IPS-18a (cell line): ENCODE data around the gene LCN10.

ENCODE experiments used
- H3K27ac ChIP-seq: one replicate; pipeline ENCODE4 v1.5.1; 2013; ENCODE audit warnings: low read length
- H3K27me3 ChIP-seq: one replicate; pipeline ENCODE4 v1.6.1; 2013; ENCODE audit warnings: mild to moderate bottlenecking, low read length; ENCODE audit not compliant: control insufficient read depth, insufficient read depth
- H3K36me3 ChIP-seq: one replicate; pipeline ENCODE4 v1.6.1; 2013; ENCODE audit warnings: low read depth, low read length; ENCODE audit not compliant: control insufficient read depth
- H3K4me1 ChIP-seq: one replicate; pipeline ENCODE4 v1.6.1; 2013; ENCODE audit warnings: low read depth, low read length; ENCODE audit not compliant: control insufficient read depth
- H3K4me3 ChIP-seq: one replicate; pipeline ENCODE4 v1.5.1; 2013; ENCODE audit warnings: low read length
- H3K9ac ChIP-seq: one replicate; pipeline ENCODE4 v1.6.1; 2013; ENCODE audit warnings: mild to moderate bottlenecking, low read length, moderate library complexity
- H3K9me3 ChIP-seq: one replicate; pipeline ENCODE4 v1.6.1; 2013; ENCODE audit warnings: low read depth, low read length; ENCODE audit not compliant: control insufficient read depth

The LCN10 gene

DNA sequence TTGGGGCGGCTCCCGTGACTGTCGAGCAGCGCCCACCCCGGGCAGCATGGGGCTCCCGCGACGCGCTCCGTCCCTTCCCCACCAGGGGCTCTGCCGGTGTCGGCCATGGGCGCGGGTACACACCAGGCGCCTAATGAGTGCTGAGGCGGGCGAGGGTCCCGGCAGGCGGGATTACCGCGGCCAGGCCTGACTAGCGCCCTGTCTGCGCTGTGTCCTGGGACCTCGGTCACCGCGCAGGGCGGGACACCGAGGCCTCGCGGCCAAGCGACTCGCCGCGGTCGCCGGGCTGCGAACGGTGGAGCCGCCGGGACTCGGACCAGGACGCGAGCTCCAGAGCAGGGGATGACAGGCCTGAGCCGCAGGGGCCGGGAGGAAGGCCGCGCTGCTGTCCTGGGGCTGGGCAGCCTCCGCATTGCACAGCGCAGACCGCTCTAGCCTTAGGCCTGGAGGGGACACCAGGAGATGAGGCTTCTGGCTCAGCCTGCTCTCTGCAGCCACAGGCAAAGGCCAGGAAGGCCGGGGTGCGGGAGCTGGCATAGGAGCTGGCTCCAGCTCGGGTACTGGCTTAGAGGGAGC lies 14.1 kb downstream of the LCN10 start:
- H3K4me1 ChIP-seq, result peaks cover 11% of the 10 kb centered on the region
- no peaks in the 10 kb centered on the region for H3K9me3 ChIP-seq
- H3K4me3 ChIP-seq, result peak overlapping the region; percentile 94
- H3K9ac ChIP-seq, result peak overlapping the region; percentile 58
- H3K36me3 ChIP-seq, result peaks cover 27% of the 10 kb centered on the region
- H3K27me3 ChIP-seq, result peaks cover 11% of the 10 kb centered on the region
- no peak overlapping the region for H3K27ac ChIP-seq

DNA sequence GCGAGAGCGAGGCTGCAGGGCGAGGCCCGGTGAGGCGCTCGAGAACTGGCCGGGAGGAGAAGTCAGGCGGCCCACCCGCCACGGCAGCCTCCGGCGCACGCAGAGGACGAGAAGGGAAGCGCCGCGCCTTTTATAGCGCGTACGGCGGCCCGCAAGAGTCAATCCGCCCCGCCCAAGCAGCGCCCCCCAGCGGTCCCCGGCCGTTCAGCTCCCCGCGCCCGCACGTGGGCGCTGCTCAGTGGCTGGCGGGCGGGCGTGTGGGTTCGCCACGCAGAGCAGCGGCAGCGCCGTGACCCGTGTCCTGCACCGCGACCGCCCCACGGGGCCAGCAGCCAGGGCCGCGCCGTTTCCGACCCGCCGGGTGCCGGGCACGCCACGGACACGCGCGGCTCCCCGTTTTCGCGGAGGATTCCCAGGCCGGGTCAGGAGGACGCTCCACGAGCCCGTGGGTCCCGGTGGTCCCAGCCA lies 14.6 kb downstream of the LCN10 start:
- H3K9ac ChIP-seq, result peak overlapping the region; percentile 91
- peak overlapping the region; percentile 94 for H3K4me3 ChIP-seq

DNA sequence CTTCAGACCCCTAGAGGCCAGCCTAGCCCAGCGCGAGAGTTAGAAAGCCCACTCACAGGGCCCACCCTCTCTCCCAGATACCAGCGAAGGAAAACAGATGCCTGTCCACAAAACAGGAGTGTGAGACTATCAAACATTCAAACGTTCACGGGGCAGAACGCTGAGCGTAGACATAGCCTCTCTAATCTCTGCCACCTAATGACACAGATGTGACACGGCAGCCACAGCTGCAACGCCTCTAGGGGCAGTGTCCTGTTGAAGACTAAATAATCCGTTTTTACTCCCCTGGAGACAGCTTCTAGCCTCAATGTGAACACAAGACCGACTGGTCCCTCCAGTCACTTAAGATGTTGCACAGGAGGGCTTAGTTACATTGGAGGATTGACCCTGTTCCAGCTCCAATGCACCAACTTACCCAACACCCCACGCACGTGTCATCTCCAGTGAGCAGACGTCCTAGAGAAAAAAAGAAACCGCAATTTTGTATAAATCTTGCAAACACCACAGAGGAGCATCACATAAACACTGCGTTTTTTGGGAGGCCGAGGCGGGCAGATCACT lies 16.0 kb downstream of the LCN10 start:
- peaks cover 11% of the 10 kb centered on the region for H3K27me3 ChIP-seq
- H3K27ac ChIP-seq, result no peak overlapping the region
- H3K4me3 ChIP-seq, result peak overlapping the region; percentile 94
- H3K9ac ChIP-seq, result peak overlapping the region; percentile 91
- H3K36me3 ChIP-seq, result peaks cover 28% of the 10 kb centered on the region
- H3K9me3 ChIP-seq, result no peaks in the 10 kb centered on the region
- peaks cover 11% of the 10 kb centered on the region for H3K4me1 ChIP-seq

More for the DNA sequence above, 14.6 kb downstream of the LCN10 start:
- Histone ChIP-seq H3K4me1 (peaks cover 11% of the 10 kb centered on the region), H3K36me3 (peaks cover 28% of the 10 kb centered on the region), H3K27ac (no peak overlapping the region), H3K27me3 (peaks cover 11% of the 10 kb centered on the region), H3K9me3 (no peaks in the 10 kb centered on the region)

DNA sequence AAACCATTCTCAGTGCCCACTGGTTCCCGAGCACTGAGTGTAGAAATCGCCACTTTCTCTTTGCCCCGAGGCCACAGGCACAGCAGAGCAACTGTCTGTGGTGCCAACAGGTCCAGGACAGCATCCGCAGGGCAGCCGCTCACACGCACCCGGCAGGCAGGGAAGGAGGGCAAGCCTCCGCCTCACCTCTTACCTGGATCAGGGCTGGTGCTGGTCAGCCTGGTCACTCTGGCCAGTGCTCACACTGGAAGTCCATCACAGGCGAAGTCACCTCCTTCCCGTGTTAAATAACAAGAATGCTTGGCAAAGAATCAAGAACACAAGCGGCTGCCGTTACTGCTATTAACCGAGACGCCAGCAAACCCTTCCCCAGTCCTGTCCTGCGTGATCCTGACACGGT lies 16.6 kb downstream of the LCN10 start:
- Histone ChIP-seq H3K36me3 (peaks cover 28% of the 10 kb centered on the region), H3K4me1 (peaks cover 11% of the 10 kb centered on the region), H3K27ac (no peak overlapping the region), H3K9ac (no peak overlapping the region), H3K4me3 (peak overlapping the region; percentile 94), H3K27me3 (peaks cover 11% of the 10 kb centered on the region), H3K9me3 (no peaks in the 10 kb centered on the region)

DNA sequence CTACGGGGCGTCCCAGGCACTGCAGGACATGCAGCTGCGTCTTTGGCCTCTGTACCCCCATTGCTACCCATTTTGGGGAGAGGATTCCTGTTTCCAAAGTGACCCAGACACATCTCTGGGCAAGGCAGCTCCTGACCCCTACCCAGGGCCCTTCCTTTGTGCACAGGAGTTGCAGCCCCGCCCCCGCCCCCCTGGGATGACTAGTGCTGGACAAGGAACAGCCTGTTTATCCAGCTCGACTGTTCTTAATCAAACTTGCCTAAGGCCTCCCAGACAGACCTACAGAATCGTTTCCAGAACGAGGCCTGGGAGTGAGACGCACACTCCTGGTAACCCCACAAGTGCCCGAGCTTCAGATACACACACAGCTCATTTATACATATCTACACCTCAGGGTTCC lies 17.1 kb downstream of the LCN10 start:
- Histone ChIP-seq H3K9ac (no peak overlapping the region), H3K4me3 (peak overlapping the region; percentile 94), H3K9me3 (no peaks in the 10 kb centered on the region), H3K27ac (no peak overlapping the region), H3K4me1 (peaks cover 11% of the 10 kb centered on the region), H3K36me3 (peaks cover 28% of the 10 kb centered on the region), H3K27me3 (peaks cover 11% of the 10 kb centered on the region)

DNA sequence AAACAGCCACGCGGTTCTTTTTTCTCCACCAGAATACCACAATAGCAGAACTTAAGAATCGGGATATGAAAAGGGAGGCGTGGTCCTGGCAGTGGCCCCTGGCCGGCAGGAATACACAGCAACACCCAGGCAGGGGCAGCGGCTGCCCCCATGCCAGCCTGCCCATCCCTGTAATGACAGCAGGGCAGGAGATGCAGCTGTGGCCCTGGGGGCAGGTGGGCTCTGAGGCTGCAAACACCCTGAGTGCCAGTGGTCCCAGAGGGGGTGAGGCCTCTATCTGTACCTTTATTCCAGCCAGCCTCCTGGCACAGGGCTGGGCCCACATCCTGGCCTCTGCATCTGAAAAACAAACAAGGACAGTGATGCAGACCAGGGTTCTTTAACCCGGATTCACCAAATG lies 18.0 kb downstream of the LCN10 start:
- H3K27ac ChIP-seq, result no peak overlapping the region
- peaks cover 11% of the 10 kb centered on the region for H3K27me3 ChIP-seq
- no peak overlapping the region for H3K4me3 ChIP-seq
- H3K4me1 ChIP-seq, result peaks cover 17% of the 10 kb centered on the region
- no peak overlapping the region for H3K9ac ChIP-seq
- no peaks in the 10 kb centered on the region for H3K9me3 ChIP-seq
- peaks cover 28% of the 10 kb centered on the region for H3K36me3 ChIP-seq

DNA sequence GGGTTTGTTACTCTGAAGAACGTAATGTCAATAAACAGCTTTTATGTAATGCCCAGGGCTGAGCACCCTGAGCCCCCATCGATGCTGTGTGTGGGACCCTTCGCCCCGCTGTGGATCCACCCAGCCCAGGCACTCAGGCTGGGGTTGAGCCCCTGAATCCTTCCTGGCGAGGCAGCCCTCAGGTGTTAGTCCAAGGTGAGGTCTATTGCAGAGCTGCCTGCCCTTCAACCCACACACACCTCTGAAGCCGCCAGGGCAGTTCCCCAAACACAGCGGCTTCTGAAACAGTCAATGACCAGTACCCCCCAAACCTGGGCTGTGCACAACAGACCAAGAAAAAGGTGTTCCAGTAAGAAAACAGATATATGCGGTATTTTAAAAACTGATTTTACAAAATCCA lies 18.8 kb downstream of the LCN10 start:
- no peak overlapping the region for H3K27ac ChIP-seq
- no peak overlapping the region for H3K4me3 ChIP-seq
- peaks cover 3% of the 10 kb centered on the region for H3K27me3 ChIP-seq
- peaks cover 28% of the 10 kb centered on the region for H3K36me3 ChIP-seq
- H3K9ac ChIP-seq, result no peak overlapping the region
- H3K9me3 ChIP-seq, result no peaks in the 10 kb centered on the region
- peaks cover 17% of the 10 kb centered on the region for H3K4me1 ChIP-seq

DNA sequence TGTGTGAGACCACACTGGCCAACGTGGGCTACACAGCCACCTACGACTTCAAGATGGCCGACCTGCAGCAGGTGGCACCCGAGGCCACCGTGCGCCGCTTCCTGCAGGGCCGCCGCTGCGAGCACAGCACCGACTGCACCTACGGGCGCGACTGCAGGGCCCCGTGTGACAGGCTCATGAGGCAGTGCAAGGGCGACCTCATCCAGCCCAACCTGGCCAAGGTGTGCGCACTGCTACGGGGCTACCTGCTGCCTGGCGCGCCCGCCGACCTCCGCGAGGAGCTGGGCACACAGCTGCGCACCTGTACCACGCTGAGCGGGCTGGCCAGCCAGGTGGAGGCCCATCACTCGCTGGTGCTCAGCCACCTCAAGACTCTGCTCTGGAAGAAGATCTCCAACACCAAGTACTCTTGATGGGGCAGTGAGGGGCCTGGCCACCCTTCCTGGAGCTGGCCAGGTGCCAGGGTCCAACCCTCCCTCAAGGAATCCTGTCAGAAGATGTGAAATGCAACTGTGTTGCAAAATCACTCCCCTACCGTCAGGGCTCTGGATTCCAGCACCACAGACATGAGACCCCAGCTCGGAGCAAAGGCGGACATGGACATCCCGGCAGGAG lies 19.3 kb downstream of the LCN10 start:
- no peak overlapping the region for H3K4me3 ChIP-seq
- H3K36me3 ChIP-seq, result peaks cover 28% of the 10 kb centered on the region
- no peaks in the 10 kb centered on the region for H3K27me3 ChIP-seq
- peaks cover 17% of the 10 kb centered on the region for H3K4me1 ChIP-seq
- no peak overlapping the region for H3K9ac ChIP-seq
- H3K27ac ChIP-seq, result no peak overlapping the region
- no peaks in the 10 kb centered on the region for H3K9me3 ChIP-seq

DNA sequence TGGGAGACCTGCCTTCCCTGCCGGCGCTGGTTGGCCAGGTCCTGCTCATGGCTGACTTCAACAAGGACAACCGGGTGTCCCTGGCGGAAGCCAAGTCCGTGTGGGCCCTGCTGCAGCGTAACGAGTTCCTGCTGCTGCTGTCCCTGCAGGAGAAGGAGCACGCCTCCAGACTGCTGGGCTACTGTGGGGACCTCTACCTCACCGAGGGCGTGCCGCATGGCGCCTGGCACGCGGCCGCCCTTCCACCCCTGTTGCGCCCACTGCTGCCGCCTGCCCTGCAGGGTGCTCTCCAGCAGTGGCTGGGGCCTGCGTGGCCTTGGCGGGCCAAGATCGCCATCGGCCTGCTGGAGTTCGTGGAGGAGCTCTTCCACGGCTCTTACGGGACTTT lies 19.8 kb downstream of the LCN10 start:
- Histone ChIP-seq H3K4me3 (no peak overlapping the region), H3K9me3 (no peaks in the 10 kb centered on the region), H3K27ac (no peak overlapping the region), H3K9ac (no peak overlapping the region), H3K27me3 (no peaks in the 10 kb centered on the region), H3K4me1 (peaks cover 17% of the 10 kb centered on the region), H3K36me3 (peaks cover 28% of the 10 kb centered on the region)

DNA sequence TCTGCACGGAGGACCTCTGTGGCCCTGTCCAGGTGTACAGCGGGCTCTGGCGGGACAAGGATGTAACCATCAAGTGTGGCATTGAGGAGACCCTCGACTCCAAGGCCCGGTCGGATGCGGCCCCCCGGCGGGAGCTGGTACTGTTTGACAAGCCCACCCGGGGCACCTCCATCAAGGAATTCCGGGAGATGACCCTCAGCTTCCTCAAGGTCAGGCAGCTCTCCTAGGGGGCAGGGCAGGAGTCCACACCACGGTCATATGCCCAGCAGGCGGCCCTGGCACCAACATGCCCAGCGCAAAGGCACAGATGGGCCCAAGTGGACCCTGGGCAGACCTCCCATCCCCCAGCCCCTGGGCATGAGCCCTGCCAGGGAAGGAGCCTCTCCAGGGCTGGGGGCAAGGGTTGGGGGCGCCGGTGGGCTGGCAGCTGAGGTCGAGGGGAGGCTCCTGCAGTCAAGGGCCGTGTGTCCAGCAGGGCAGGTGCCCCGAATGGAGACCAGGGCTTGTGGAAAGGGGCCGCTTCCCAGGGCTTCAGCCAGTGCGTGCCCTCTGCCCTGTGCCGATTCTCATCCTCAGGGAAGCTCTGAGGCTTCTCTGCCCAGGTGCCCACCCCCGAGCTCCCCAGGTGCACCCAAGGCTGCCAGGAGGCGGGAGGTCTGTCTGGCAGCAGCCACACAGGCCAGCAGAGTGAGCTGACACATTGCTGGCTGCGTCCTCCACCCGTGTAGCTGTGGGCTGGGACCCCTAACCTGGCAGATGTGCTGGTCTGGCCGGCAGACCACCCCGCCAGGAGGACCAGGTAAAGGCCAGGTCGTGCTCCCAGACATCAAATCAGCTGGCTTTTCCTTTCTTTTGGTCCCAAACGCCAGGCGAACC lies 20.4 kb downstream of the LCN10 start:
- peaks cover 28% of the 10 kb centered on the region for H3K36me3 ChIP-seq
- H3K4me1 ChIP-seq, result peaks cover 17% of the 10 kb centered on the region
- no peak overlapping the region for H3K9ac ChIP-seq
- no peak overlapping the region for H3K27ac ChIP-seq
- H3K4me3 ChIP-seq, result no peak overlapping the region
- H3K27me3 ChIP-seq, result no peaks in the 10 kb centered on the region
- H3K9me3 ChIP-seq, result no peaks in the 10 kb centered on the region

DNA sequence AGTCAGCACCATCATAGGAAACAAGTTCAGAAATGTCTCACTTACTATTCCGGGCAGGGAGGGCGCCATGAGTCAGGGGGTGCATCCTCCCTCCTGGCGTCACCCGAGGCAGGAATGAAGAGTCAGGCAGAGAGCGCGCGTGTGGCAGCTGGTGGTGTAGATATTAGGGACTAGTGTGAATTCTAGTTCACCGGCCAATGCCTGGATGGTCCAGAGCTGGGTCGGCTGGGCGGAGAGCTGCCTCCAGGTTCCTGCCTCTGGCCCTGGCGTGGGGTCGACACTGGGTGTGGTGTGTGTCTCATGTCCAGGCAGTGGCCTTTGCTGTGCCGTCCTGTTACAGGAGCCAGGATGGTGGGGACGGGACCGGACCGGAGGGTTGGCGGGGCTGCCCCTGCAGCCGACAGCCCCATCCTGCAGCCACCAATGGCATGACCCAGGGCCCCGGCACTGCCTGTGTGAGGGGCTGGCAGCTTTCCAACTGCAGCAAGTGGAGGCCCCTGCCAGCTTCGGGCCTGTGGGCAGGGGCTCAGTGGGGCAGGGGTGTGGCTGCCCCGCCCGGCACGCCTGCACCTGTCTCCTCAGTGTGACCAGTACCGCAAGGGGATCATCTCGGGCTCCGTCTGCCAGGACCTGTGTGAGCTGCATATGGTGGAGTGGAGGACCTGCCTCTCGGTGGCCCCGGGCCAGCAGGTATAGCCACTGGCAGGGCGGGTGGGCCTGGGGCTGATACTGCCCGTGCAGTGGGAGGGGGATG lies 21.2 kb downstream of the LCN10 start:
- Histone ChIP-seq H3K9me3 (no peaks in the 10 kb centered on the region), H3K4me1 (peaks cover 14% of the 10 kb centered on the region), H3K4me3 (no peak overlapping the region), H3K9ac (no peak overlapping the region), H3K36me3 (peaks cover 25% of the 10 kb centered on the region), H3K27ac (no peak overlapping the region), H3K27me3 (no peaks in the 10 kb centered on the region)
